Inferior parietal cortex (tissue), 1 donor: ENCODE data around the gene PGAP6.

Experiments used
- DNase-seq: peaks from one replicate; pipeline ENCODE4 v3.0.0-alpha.2; 2016; ENCODE audit errors: extremely low spot score

PGAP6 gene

DNA sequence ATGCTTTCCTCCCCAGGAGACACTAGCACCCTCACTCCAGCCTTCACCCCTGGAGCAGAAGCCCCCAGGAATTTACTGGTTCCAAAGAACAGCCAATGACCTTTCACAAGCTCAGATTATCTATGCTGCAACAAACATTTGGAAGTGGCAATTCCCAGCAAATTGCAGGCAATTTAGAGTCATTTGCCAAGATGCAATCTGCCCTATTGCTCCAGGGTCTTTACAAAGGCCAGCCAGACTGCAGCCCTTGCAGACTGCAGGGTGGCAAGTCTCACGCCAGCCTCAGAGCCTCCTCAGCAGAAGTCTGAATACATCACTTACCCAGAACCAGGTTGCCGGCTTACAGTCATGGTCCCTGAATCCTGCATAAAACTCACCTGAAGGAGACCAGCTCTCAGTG lies 51.0 kb downstream of the PGAP6 start:
- DNase-seq, result no peak

GRCh38 chr16:325375-326145 lies 56.2 kb downstream of the PGAP6 start:
- DNase-seq, result no peak

- DNase-seq, result no peak
Measured at GRCh38 chr16:324451-325334, 57.1 kb downstream of the PGAP6 start.

DNA sequence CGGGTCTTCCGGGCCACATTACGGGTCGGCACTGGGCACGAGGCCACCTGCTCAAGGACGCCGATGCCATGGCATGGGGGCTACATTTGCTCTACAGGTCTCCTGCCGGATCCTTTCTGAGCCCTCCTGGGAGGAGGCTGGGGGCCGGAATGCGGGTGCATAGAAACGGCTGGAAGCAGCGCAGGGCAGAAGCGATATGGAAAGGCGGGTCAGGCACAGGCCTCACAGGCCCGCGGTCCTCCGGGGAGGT lies 57.7 kb downstream of the PGAP6 start:
- no peak for DNase-seq

DNA sequence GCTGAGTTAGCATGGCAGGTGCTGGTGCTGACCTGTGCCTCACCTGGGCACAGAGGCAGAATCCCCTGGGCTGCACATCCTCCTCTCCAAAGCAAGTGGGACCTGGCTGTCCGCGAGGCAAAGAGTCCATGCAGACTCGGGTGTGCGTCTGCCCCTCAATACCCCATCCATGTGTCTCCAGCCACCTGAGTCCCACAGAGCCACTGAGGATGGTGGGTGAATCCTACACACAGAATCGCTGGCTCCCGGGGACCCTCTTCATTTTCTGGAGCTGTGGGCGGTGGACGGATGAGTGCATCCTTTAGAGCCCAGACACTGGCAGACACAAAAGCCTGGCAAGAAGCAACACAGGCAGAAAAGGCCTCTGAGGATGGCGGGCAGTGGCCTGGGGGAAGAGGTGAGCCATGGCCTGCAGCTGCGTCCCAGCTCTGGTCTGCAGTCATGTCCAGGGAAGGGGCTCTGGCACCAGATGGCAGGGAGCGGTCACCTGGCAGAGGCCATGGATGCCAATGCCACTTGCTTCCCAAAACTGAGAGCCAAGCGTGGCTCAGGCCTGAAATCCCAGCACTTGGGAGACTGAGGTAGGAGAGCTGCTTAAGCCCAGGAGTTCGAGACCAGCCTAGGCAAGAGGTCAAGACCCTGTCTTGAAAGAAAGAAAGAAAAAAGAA lies 59.2 kb downstream of the PGAP6 start:
- DNase-seq, result no peak

DNA sequence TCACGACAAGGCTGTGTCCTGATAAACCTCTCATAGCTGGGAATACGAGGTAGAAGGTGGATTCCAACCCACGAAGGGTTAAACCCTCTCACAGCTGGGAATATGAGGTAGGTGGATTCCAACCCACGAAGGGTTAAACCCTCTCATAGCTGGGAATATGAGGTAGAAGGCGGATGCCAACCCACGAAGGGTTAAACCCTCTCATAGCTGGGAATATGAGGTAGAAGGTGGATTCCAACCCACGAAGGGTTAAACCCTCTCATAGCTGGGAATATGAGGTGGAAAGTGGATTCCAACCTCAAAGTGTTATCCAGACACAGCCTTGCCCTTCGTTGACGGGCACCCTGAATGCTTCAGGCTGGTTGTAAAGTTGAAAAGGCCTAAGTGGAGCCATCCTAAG lies 60.2 kb downstream of the PGAP6 start:
- no peak for DNase-seq
